CD4-positive, alpha-beta T cell (primary cell): ENCODE data around the gene PGS1. TPM values are rescaled to one million over a fixed set of nuclear protein-coding genes. Genes with fewer than 3 reads are reported as not detected.

ENCODE experiments used
- ATAC-seq: fragments of 200-7000 bp; cut with Tn5 transposase; one replicate; pipeline ENCODE4 v1.10.0; 2022; ENCODE audit warnings: mild to moderate bottlenecking; ENCODE audit not compliant: poor library complexity
- CTCF ChIA-PET: fragments of 350-600 bp; sonication (Branson Sonifier 250); formaldehyde crosslinking; loops from one replicate; lab custom pipeline; 2021; ENCODE audit warnings: antibody characterized with exemption, inconsistent platforms; lab: Charles Lee
- POLR2A ChIA-PET: fragments of 350-600 bp; sonication (Branson Sonifier 250); formaldehyde crosslinking; loops from one replicate; lab custom pipeline; 2021; ENCODE audit warnings: antibody characterized with exemption, inconsistent platforms; lab: Charles Lee
- DNase-seq, 14 experiments: peaks; one replicate each; pipeline ENCODE4 v3.0.0-alpha.2; 2013 to 2020; ENCODE audit warnings: mixed read lengths in 2 of 14
- H3K27ac ChIP-seq, 2 donors: one replicate each; pipeline versions ENCODE4 v1.5.1 to v1.7.0; 2013; ENCODE audit warnings: low read length in 2 of 2, low read depth in 1 of 2, mild to moderate bottlenecking in 1 of 2
- H3K27me3 ChIP-seq, 2 experiments: 1 replicate in 1 of 2; 2 replicates in 1 of 2; pipeline versions ENCODE4 v1.6.1 to v1.7.0; 2013; ENCODE audit warnings: low read length in 2 of 2, control low read depth in 1 of 2, mild to moderate bottlenecking in 1 of 2, moderate library complexity in 1 of 2; ENCODE audit not compliant: insufficient read depth in 2 of 2, control insufficient read depth in 1 of 2
- H3K36me3 ChIP-seq: one replicate; pipeline ENCODE4 v1.6.1; 2013; ENCODE audit warnings: low read length, control low read depth; ENCODE audit not compliant: insufficient read depth
- H3K4me1 ChIP-seq: one replicate; pipeline ENCODE4 v1.6.1; 2013; ENCODE audit warnings: low read length, control low read depth; ENCODE audit not compliant: insufficient read depth
- H3K4me3 ChIP-seq: one replicate; pipeline ENCODE4 v1.5.1; 2013; ENCODE audit warnings: mild to moderate bottlenecking, low read length, moderate library complexity
- H3K9me3 ChIP-seq, 2 experiments: 1 replicate in 1 of 2; 2 replicates in 1 of 2; pipeline versions ENCODE4 v1.6.1 to v1.7.0; 2013; ENCODE audit warnings: low read length in 2 of 2, mild to moderate bottlenecking in 2 of 2, control low read depth in 1 of 2, moderate library complexity in 1 of 2; ENCODE audit not compliant: control insufficient read depth in 1 of 2, insufficient read depth in 1 of 2
- H3K27ac Mint-ChIP-seq: one replicate; pipeline ENCODE4 v1.8.0; 2020; ENCODE audit warnings: mixed read lengths
- H3K27me3 Mint-ChIP-seq: one replicate; pipeline ENCODE4 v1.8.0; 2021; ENCODE audit warnings: mixed read lengths
- H3K36me3 Mint-ChIP-seq: one replicate; pipeline ENCODE4 v1.8.0; 2021; ENCODE audit warnings: low read depth, mixed read lengths
- H3K4me1 Mint-ChIP-seq: one replicate; pipeline ENCODE4 v1.8.0; 2021; ENCODE audit warnings: low read depth, mixed read lengths
- H3K4me3 Mint-ChIP-seq: one replicate; pipeline ENCODE4 v1.8.0; 2020; ENCODE audit warnings: mild to moderate bottlenecking, mixed read lengths
- H3K9me3 Mint-ChIP-seq: one replicate; pipeline ENCODE4 v1.8.0; 2020; ENCODE audit warnings: mixed read lengths
- intact Hi-C, 2 experiments: fragments of 100-400 bp; cut with DNase I in 1 of 2; cut with micrococcal nuclease in 1 of 2; formaldehyde crosslinking; loops; one replicate each; pipeline versions ENCODE4 v1.15.1 to v1.9.0; 2023 to 2025; cut with DNase I, micrococcal nuclease
- total RNA-seq, 174 experiments: library from RNA in 2 of 174; stranded (reverse) in 2 of 174; gene quantifications; one replicate each; pipeline ENCODE4 v1.2.3 and lab custom pipeline; 2021 to 2026
- TF ChIP-seq, protein P1 (sequence below): fragments of 200-600 bp; IDR thresholded peaks from one replicate; pipeline ENCODE4 v1.8.0; 2022; ENCODE audit warnings: antibody characterized with exemption, mild to moderate bottlenecking

PGS1 gene
- total RNA-seq, 2 experiments from 2014 or later: 40.9 to 45.3 TPM

DNA sequence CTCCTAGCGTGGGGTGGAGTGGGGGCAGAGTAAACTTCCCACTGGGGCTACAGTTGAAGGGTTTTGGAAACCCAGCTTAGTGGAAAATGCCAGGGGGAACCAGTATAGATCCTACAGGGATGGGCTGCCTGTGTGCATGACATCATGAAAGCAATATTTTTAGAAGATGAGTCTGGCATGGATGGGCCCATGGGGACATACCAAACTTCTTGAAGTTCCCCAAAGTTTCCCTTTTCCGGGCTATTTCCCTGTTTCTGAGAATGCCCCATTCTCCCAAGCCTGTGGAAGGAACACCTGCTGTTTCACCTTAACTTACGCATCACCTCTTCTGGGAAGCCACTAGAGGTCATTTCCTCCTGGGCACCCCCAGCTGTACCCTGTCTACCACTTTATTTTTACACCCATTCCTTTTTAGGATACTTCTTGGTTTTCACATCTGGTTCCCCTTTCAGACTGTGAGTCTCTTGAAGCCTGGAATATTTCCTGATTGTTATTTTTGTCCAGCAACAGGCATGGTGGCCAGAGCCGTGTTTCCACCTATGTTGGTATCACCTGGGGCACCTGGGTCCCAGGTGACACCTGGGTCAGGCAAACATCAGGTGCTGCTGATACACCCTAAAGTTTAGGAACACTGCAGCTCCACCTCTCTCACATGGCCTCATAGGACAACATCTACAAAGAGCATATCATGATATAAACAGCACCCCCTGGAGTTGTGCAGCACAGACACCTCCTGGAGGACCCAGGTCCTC is 28.4 kb upstream of the PGS1 start:
- ATAC-seq (no peak), DNase-seq (peak in 1 of 14 experiments; percentile 33)
- Histone ChIP-seq H3K4me3 (no peak overlapping the region), H3K27ac (no peak overlapping the region), H3K27me3 (no peaks in the 10 kb centered on the region), H3K9me3 (no peaks in the 10 kb centered on the region), H3K4me1 (peaks cover 91% of the 10 kb centered on the region), H3K36me3 (no peaks in the 10 kb centered on the region)
- intact Hi-C loops: no loop called here
- POLR2A ChIA-PET: interaction anchor here (0.7 kb wide), 1 partner anchor 10 kb away, joined by 3 read pairs; no protein-coding TSS in a partner anchor
- TF ChIP-seq, protein P1, sequence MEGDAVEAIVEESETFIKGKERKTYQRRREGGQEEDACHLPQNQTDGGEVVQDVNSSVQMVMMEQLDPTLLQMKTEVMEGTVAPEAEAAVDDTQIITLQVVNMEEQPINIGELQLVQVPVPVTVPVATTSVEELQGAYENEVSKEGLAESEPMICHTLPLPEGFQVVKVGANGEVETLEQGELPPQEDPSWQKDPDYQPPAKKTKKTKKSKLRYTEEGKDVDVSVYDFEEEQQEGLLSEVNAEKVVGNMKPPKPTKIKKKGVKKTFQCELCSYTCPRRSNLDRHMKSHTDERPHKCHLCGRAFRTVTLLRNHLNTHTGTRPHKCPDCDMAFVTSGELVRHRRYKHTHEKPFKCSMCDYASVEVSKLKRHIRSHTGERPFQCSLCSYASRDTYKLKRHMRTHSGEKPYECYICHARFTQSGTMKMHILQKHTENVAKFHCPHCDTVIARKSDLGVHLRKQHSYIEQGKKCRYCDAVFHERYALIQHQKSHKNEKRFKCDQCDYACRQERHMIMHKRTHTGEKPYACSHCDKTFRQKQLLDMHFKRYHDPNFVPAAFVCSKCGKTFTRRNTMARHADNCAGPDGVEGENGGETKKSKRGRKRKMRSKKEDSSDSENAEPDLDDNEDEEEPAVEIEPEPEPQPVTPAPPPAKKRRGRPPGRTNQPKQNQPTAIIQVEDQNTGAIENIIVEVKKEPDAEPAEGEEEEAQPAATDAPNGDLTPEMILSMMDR: no peak
- Mint-ChIP-seq H3K27ac (peak overlapping the region; percentile 67), H3K9me3 (no peaks in the 10 kb centered on the region), H3K36me3 (no peaks in the 10 kb centered on the region), H3K27me3 (no peaks in the 10 kb centered on the region), H3K4me3 (peak overlapping the region; percentile 6), H3K4me1 (peaks cover 86% of the 10 kb centered on the region)
- CTCF ChIA-PET: interaction anchor here (1.2 to 1.4 kb wide), 2 partner anchors 11 to 72 kb away, joined by 3 to 4 read pairs; no protein-coding TSS in a partner anchor

DNA sequence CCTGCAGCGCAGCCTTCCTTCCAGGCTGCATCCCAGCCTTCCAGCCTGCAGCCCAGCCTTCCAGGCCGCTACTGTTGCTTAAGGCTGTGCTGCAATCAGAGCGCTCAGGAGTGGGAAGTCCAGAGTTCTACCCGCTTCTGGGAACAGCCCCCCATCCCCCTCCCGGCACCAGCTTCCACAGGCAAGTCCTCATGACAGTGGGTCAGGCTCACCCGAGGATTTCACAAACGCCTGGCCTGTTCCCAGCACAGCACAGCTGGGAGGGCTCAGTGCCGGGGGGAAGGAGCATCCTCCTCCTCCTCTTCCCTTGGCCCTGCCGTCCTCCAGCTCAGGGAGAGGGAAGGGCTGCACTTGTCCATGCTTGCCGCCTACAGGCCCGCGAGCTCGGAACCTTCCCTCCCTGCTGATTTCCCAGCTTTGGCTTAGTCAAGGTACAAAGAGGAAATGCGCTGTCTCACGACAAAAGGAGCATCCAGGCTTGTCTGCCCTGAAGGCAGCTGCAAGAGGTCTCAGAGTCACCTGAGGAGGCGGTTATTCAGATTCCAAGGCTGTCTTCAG is 26.9 kb upstream of the PGS1 start:
- Mint-ChIP-seq H3K36me3 (peaks cover 14% of the 10 kb centered on the region), H3K9me3 (no peaks in the 10 kb centered on the region), H3K27me3 (no peaks in the 10 kb centered on the region), H3K4me3 (peak overlapping the region; percentile 38), H3K4me1 (peaks cover 86% of the 10 kb centered on the region), H3K27ac (peak overlapping the region; percentile 83)
- Histone ChIP-seq H3K36me3 (no peaks in the 10 kb centered on the region), H3K4me1 (peaks cover 90% of the 10 kb centered on the region), H3K4me3 (no peak overlapping the region), H3K27me3 (no peaks in the 10 kb centered on the region), H3K9me3 (no peaks in the 10 kb centered on the region), H3K27ac (no peak overlapping the region)
- intact Hi-C loops: no loop called here
- ChIA-PET POLR2A (interaction anchor here (1.0 kb wide), 1 partner anchor 38 kb away, joined by 3 read pairs; no protein-coding TSS in a partner anchor), CTCF (no interaction called here)
- ATAC-seq: no peak
- DNase-seq: peak in 1 of 14 experiments; percentile 46
- TF ChIP-seq, protein P1: no peak

DNA sequence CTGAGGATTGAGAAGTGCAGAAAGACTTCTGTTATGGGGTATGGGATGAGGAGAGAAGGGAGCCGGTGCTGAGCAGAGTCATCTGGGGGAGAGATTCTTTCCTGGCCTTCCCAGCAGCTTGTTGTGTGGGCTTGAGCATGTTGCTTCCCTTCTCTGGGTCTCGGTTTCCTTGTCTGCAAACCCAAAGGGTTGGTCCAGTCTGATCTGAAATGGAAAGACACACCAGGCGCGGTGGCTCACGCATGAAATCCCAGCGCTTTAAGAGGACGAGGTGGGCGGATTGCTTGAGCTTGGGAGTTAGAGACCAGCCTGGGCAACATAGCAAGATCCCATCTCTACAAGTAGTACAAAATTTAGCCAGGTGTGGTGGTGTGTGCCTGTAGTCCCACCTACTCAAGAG is 24.6 kb upstream of the PGS1 start:
- intact Hi-C loops: no loop called here
- peak overlapping the region; percentile 97 for H3K27ac Mint-ChIP-seq

More for the DNA sequence above, 24.6 kb upstream of the PGS1 start:
- H3K27me3 Mint-ChIP-seq: no peaks in the 10 kb centered on the region
- ChIA-PET CTCF (no interaction called here), POLR2A (interaction anchor here (0.6 to 0.8 kb wide), 2 partner anchors 91 to 213 kb away, joined by 4 to 5 read pairs; no protein-coding TSS in a partner anchor)
- Histone ChIP-seq H3K9me3 (no peaks in the 10 kb centered on the region), H3K4me1 (peaks cover 91% of the 10 kb centered on the region), H3K36me3 (peaks cover 22% of the 10 kb centered on the region), H3K4me3 (no peak overlapping the region), H3K27me3 (no peaks in the 10 kb centered on the region), H3K27ac (peak overlapping the region in 1 of 2 donors; percentile 65)
- ATAC-seq (no peak), DNase-seq (no peak)
- TF ChIP-seq, protein P1: no peak
- H3K4me3 Mint-ChIP-seq: peak overlapping the region; percentile 97
- H3K36me3 Mint-ChIP-seq: peaks cover 37% of the 10 kb centered on the region
- H3K9me3 Mint-ChIP-seq: no peaks in the 10 kb centered on the region
- H3K4me1 Mint-ChIP-seq: peaks cover 84% of the 10 kb centered on the region
